Neuronal stem cell (in vitro differentiated cells): Measurements from ENCODE around the gene EEIG2.
"Not testable (repeated sequence)": the region's sequence is repeated elsewhere in the genome, so short reads cannot be mapped to it uniquely, and the experiment has no call there.

Source experiments
- DNase-seq: peaks from one replicate; pipeline ENCODE4 v3.0.0-alpha.2; 2013; ENCODE audit warnings: low spot score
- H2AFZ ChIP-seq: one replicate; pipeline ENCODE4 v1.6.1; 2013; ENCODE audit warnings: mild to moderate bottlenecking, low read length, inconsistent platforms
- H2AK5ac ChIP-seq: 2 replicates; pipeline ENCODE4 v1.6.1; 2013; ENCODE audit warnings: low read depth, mild to moderate bottlenecking, inconsistent platforms, low read length, moderate library complexity, mixed read lengths
- H2BK120ac ChIP-seq: 2 replicates; pipeline ENCODE4 v1.6.1; 2013; ENCODE audit warnings: low read depth, mild to moderate bottlenecking, inconsistent platforms, low read length, moderate library complexity, mixed read lengths
- H2BK12ac ChIP-seq: one replicate; pipeline ENCODE4 v1.6.1; 2013; ENCODE audit warnings: low read length, inconsistent platforms
- H2BK15ac ChIP-seq: 2 replicates; pipeline ENCODE4 v1.6.1; 2013; ENCODE audit warnings: mild to moderate bottlenecking, low read length, inconsistent platforms, mixed read lengths
- H2BK5ac ChIP-seq: one replicate; pipeline ENCODE4 v1.6.1; 2013; ENCODE audit warnings: inconsistent platforms, mild to moderate bottlenecking, low read length, moderate library complexity
- H3K14ac ChIP-seq: one replicate; pipeline ENCODE4 v1.6.1; 2013; ENCODE audit warnings: low read length, inconsistent platforms
- H3K18ac ChIP-seq: 2 replicates; pipeline ENCODE4 v1.6.1; 2013; ENCODE audit warnings: low read length, inconsistent platforms
- H3K23ac ChIP-seq: 2 replicates; pipeline ENCODE4 v1.6.1; 2013; ENCODE audit warnings: low read depth, mild to moderate bottlenecking, mixed read lengths, low read length, inconsistent platforms; ENCODE audit not compliant: poor library complexity
- H3K27ac ChIP-seq: replicated peaks from 3 replicates; pipeline ENCODE4 v1.5.1; 2013; ENCODE audit warnings: low read length, inconsistent platforms
- H3K27me3 ChIP-seq, 3 experiments: 2 replicates each; pipeline ENCODE4 v1.6.1; 2013; ENCODE audit warnings: low read length in 3 of 3, mild to moderate bottlenecking in 2 of 3, inconsistent platforms in 1 of 3, low read depth in 1 of 3, mixed read lengths in 1 of 3, moderate library complexity in 1 of 3; ENCODE audit not compliant: control insufficient read depth in 3 of 3, insufficient read depth in 3 of 3
- H3K36me3 ChIP-seq, 2 donors: replicated peaks in 1 of 2; 2 replicates each; pipeline ENCODE4 v1.6.1; 2013; ENCODE audit warnings: low read length in 2 of 2; ENCODE audit not compliant: control insufficient read depth in 2 of 2, insufficient read depth in 2 of 2
- H3K4ac ChIP-seq: 2 replicates; pipeline ENCODE4 v1.6.1; 2013; ENCODE audit warnings: inconsistent platforms, mild to moderate bottlenecking, low read length, moderate library complexity
- H3K4me1 ChIP-seq, 2 donors: 1 replicate in 1 of 2; 2 replicates in 1 of 2; pipeline ENCODE4 v1.6.1; 2013; ENCODE audit warnings: low read length in 2 of 2, low read depth in 1 of 2; ENCODE audit not compliant: control insufficient read depth in 2 of 2, insufficient read depth in 1 of 2
- H3K4me2 ChIP-seq: one replicate; pipeline ENCODE4 v1.6.1; 2013; ENCODE audit warnings: mild to moderate bottlenecking, low read length, inconsistent platforms; ENCODE audit not compliant: insufficient read depth, poor library complexity, severe bottlenecking
- H3K4me3 ChIP-seq, 2 donors: 2 replicates each; pipeline ENCODE4 v1.5.1; 2013; ENCODE audit warnings: low read length in 2 of 2, mild to moderate bottlenecking in 2 of 2, inconsistent platforms in 1 of 2, moderate library complexity in 1 of 2
- H3K79me1 ChIP-seq: one replicate; pipeline ENCODE4 v1.6.1; 2013; ENCODE audit warnings: low read depth, mild to moderate bottlenecking, inconsistent platforms, low read length, moderate library complexity
- H3K9ac ChIP-seq: one replicate; pipeline ENCODE4 v1.6.1; 2013; ENCODE audit warnings: mild to moderate bottlenecking, low read depth, low read length, inconsistent platforms; ENCODE audit not compliant: poor library complexity
- H3K9me3 ChIP-seq, 2 donors: replicated peaks in 1 of 2; 2 replicates each; pipeline versions ENCODE3 to v1.6.1; 2013; ENCODE audit warnings: low read length in 2 of 2, mild to moderate bottlenecking in 2 of 2, inconsistent platforms in 1 of 2, low read depth in 1 of 2, mixed read lengths in 1 of 2, moderate library complexity in 1 of 2; ENCODE audit not compliant: control insufficient read depth in 2 of 2, insufficient read depth in 1 of 2
- H4K8ac ChIP-seq: one replicate; pipeline ENCODE4 v1.6.1; 2013; ENCODE audit warnings: low read depth, mild to moderate bottlenecking, inconsistent platforms, low read length, moderate library complexity
- H4K91ac ChIP-seq: one replicate; pipeline ENCODE4 v1.6.1; 2013; ENCODE audit warnings: low read length, low read depth, mild to moderate bottlenecking, inconsistent platforms; ENCODE audit not compliant: poor library complexity
- WGBS, 2 donors: extraction: QIAGEN DNeasy Blood & Tissue Kit; methylation state at CpG; one replicate each; pipeline ENCODE4 v1.1.7; 2013; ENCODE audit warnings: missing lambda C conversion rate in 2 of 2, mixed read lengths in 1 of 2; ENCODE audit not compliant: insufficient read length in 2 of 2, insufficient replicate concordance in 1 of 2; ENCODE audit errors: extremely low coverage in 2 of 2; 5-methylcytosine and 5-hydroxymethylcytosine counted together

EEIG2 gene

DNA sequence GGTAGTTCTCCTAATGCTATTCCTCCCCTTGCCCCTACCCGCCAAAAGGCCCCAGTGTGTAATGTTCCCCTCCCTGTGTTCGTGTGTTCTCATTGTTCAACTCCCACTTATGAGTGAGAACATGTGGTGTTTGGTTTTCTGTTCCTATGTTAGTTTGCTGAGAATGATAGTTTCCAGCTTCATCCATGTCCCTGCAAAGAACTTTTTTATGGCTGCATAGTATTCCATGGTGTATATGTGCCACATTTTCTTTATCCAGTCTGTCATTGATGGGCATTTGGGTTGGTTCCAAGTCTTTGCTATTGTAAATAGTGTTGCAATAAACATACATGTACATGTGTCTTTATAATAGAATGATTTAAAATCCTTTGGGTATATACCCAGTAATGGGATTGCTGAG, 46.0 kb upstream of the EEIG2 start:
- not testable (repeated sequence) for H3K27ac ChIP-seq, H2BK12ac ChIP-seq, H3K4me1 ChIP-seq, DNase-seq, H2BK120ac ChIP-seq, H3K18ac ChIP-seq, H3K27me3 ChIP-seq, H2AFZ ChIP-seq, H3K79me1 ChIP-seq, H3K4me2 ChIP-seq, H3K9ac ChIP-seq, H2AK5ac ChIP-seq, H2BK5ac ChIP-seq, H3K9me3 ChIP-seq, H3K4ac ChIP-seq, H4K8ac ChIP-seq, H3K23ac ChIP-seq, H3K36me3 ChIP-seq, H2BK15ac ChIP-seq, H4K91ac ChIP-seq, H3K4me3 ChIP-seq, H3K14ac ChIP-seq
- WGBS, 2 donors: no CpG with 5 or more reads among the region's 2 CpGs

DNA sequence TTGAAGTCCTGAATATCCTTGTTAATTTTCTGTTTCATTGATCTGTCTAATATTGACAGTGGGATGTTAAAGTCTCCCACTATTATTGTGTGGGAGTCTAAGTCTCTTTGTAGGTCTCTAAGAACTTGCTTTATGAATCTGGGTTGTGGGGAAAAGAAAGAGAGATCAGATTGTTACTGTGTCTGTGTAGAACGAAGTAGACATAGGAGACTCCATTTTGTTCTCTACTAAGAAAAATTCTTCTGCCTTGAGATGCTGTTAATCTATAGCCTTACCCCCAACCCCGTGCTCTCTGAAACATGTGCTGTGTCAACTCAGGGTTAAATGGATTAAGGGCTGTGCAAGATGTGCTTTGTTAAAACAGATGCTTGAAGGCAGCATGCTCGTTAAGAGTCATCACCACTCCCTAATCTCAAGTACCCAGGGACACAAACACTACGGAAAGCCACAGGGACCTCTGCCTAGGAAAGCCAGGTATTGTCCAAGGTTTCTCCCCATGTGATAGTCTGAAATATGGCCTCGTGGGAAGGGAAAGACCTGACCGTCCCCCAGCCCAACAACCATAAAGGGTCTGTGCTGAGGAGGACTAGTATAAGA, 42.5 kb upstream of the EEIG2 start:
- not testable (repeated sequence) for H3K36me3 ChIP-seq, H4K8ac ChIP-seq, H3K27ac ChIP-seq, H3K14ac ChIP-seq, H2BK12ac ChIP-seq, H2BK5ac ChIP-seq, DNase-seq, H3K27me3 ChIP-seq, H3K23ac ChIP-seq, H2AFZ ChIP-seq, H3K9me3 ChIP-seq, H4K91ac ChIP-seq, H3K4me1 ChIP-seq, H3K79me1 ChIP-seq, H3K9ac ChIP-seq, H2AK5ac ChIP-seq, H3K18ac ChIP-seq, H3K4me3 ChIP-seq, H2BK15ac ChIP-seq, H2BK120ac ChIP-seq, H3K4ac ChIP-seq, H3K4me2 ChIP-seq
- no CpG with 5 or more reads among the region's 6 CpGs for WGBS, 2 donors

DNA sequence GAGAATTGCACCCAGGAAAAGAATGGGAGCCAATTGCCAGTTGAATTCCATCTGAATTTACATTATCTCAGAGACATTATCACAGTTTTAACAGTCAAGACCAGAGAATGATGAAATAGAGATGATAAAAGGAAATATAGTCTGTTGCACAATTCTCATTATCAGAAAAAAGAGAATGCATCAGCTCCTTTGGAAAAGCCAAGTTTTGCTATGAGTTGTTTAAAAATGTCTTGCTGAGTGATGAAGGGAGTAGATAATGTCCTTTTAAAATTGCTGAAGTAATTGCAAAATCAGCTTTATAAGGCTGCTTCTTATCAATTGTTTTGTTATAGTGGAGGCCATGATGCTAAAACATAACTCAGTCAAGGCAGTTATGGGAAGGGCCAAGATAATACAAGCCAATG, 37.9 kb upstream of the EEIG2 start:
- Histone ChIP-seq H3K27ac (no peak overlapping the region), H3K27me3 (no peaks in the 10 kb centered on the region), H3K36me3 (no peaks in the 10 kb centered on the region), H3K23ac (no peak overlapping the region), H3K4me3 (no peak overlapping the region), H3K9ac (no peak overlapping the region), H2AK5ac (no peak overlapping the region), H3K4ac (no peak overlapping the region), H2BK120ac (no peak overlapping the region), H2BK12ac (no peak overlapping the region), H3K79me1 (no peaks in the 10 kb centered on the region), H4K8ac (no peak overlapping the region), H2BK15ac (no peak overlapping the region), H3K4me1 (no peaks in the 10 kb centered on the region), H3K4me2 (no peak overlapping the region), H3K14ac (no peak overlapping the region), H2AFZ (no peak overlapping the region), H3K9me3 (no peaks in the 10 kb centered on the region), H2BK5ac (no peak overlapping the region), H3K18ac (no peak overlapping the region), H4K91ac (no peak overlapping the region)
- DNase-seq: no peak

DNA sequence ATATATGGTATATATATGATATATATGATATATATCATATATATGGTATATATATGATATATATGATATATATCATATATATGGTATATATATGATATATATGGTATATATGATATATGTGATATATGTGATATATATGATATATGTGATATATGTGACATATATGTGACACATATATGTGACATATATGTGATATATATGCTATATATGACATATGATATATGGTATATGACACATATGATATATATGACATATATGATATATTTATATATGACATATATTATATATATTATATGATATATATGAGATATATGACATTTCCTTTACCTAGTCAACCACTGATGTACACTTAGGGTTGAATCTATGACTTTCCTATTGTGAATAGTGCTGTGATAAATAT, 36.1 kb upstream of the EEIG2 start:
- H3K14ac ChIP-seq: no peak overlapping the region
- H2AK5ac ChIP-seq: no peak overlapping the region
- no peak overlapping the region for H4K8ac ChIP-seq
- no peak overlapping the region for H2BK120ac ChIP-seq
- no peaks in the 10 kb centered on the region for H3K27me3 ChIP-seq
- H3K18ac ChIP-seq: no peak overlapping the region
- no peak overlapping the region for H2BK12ac ChIP-seq
- H3K9ac ChIP-seq: no peak overlapping the region
- H3K27ac ChIP-seq: no peak overlapping the region
- no peaks in the 10 kb centered on the region for H3K36me3 ChIP-seq
- no peak overlapping the region for H3K4ac ChIP-seq
- H2AFZ ChIP-seq: no peak overlapping the region
- H3K23ac ChIP-seq: no peak overlapping the region
- H4K91ac ChIP-seq: no peak overlapping the region
- H2BK15ac ChIP-seq: no peak overlapping the region
- H3K4me1 ChIP-seq: no peaks in the 10 kb centered on the region
- H3K9me3 ChIP-seq: no peaks in the 10 kb centered on the region
- DNase-seq: no peak
- H3K4me2 ChIP-seq: no peak overlapping the region
- no peaks in the 10 kb centered on the region for H3K79me1 ChIP-seq
- no peak overlapping the region for H3K4me3 ChIP-seq
- no peak overlapping the region for H2BK5ac ChIP-seq
